SK-N-SH (cell line): ENCODE measurements around the gene PRX. TPM values are rescaled to one million over a fixed set of nuclear protein-coding genes. Genes with fewer than 3 reads are reported as not detected.

ENCODE experiments used
- CTCF ChIA-PET: fragments of 300-600, 350-600 bp; formaldehyde crosslinking; extraction: SDS; loops from one replicate; lab custom pipeline; 2021; lab: Yijun Ruan, JAX
- POLR2A ChIA-PET: fragments of 350-600 bp; sonication (Branson Sonifier 250); formaldehyde crosslinking; extraction: SDS; loops from one replicate; lab custom pipeline; 2020; ENCODE audit warnings: antibody characterized with exemption, inconsistent platforms; lab: Yijun Ruan, JAX
- DNase-seq: peaks from one replicate; pipeline ENCODE4 v3.0.0; 2012
- H2AFZ ChIP-seq: fragments of 200-600 bp; sonication (generic); 2 replicates; pipeline ENCODE4 v1.8.1; 2016; ENCODE audit warnings: antibody characterized with exemption, mild to moderate bottlenecking, low read depth
- H3F3A ChIP-seq: fragments of 200-600 bp; sonication (generic); replicated peaks from 2 replicates; pipeline ENCODE3; 2016; ENCODE audit warnings: antibody characterized with exemption, mild to moderate bottlenecking; ENCODE audit not compliant: insufficient read depth
- H3K27ac ChIP-seq, 2 experiments: fragments of 200-500 bp in 1 of 2; fragments of 200-600 bp in 1 of 2; sonication (Bioruptor generic) in 1 of 2; sonication (generic), shearing (Covaris generic) in 1 of 2; 2 replicates each; pipeline versions ENCODE4 v1.5.1 to v1.6.1; 2014 to 2016; ENCODE audit warnings: low read depth in 2 of 2, inconsistent platforms in 1 of 2, low read length in 1 of 2, mild to moderate bottlenecking in 1 of 2, mixed read lengths in 1 of 2
- H3K27me3 ChIP-seq: fragments of 200-600 bp; sonication (generic), shearing (Covaris generic); 2 replicates; pipeline ENCODE4 v1.6.1; 2016; ENCODE audit warnings: mixed run types; ENCODE audit not compliant: insufficient read depth
- H3K36me3 ChIP-seq, 2 experiments: fragments of 200-500 bp in 1 of 2; fragments of 200-600 bp in 1 of 2; sonication (Bioruptor generic) in 1 of 2; sonication (generic) in 1 of 2; replicated peaks in 1 of 2; 2 replicates each; pipeline versions ENCODE3 to v1.5.1; 2014 to 2016; ENCODE audit warnings: low read length in 1 of 2, mild to moderate bottlenecking in 1 of 2; ENCODE audit not compliant: insufficient read depth in 2 of 2, control insufficient read depth in 1 of 2
- H3K4me1 ChIP-seq, 2 experiments: fragments of 200-500 bp in 1 of 2; fragments of 200-600 bp in 1 of 2; sonication (Bioruptor generic) in 1 of 2; sonication (generic), shearing (Covaris generic) in 1 of 2; 2 replicates each; pipeline versions ENCODE4 v1.5.1 to v1.6.1; 2014 to 2016; ENCODE audit warnings: low read depth in 1 of 2, low read length in 1 of 2, mixed run types in 1 of 2; ENCODE audit not compliant: insufficient read depth in 2 of 2, control insufficient read depth in 1 of 2
- H3K4me2 ChIP-seq: fragments of 200-600 bp; sonication (generic), shearing (Covaris generic); 2 replicates; pipeline ENCODE4 v1.6.1; 2017; ENCODE audit warnings: mixed run types
- H3K4me3 ChIP-seq, 2 experiments: fragments of 200-500 bp in 1 of 2; fragments of 200-600 bp in 1 of 2; sonication (Bioruptor generic) in 1 of 2; sonication (generic), shearing (Covaris generic) in 1 of 2; 2 replicates each; pipeline versions ENCODE4 v1.5.1 to v1.8.1; 2014 to 2016; ENCODE audit warnings: low read depth in 2 of 2, inconsistent platforms in 1 of 2, low read length in 1 of 2, mild to moderate bottlenecking in 1 of 2, mixed read lengths in 1 of 2, moderate library complexity in 1 of 2
- H3K79me2 ChIP-seq: fragments of 200-600 bp; sonication (generic); 2 replicates; pipeline ENCODE4 v1.8.1; 2017; ENCODE audit warnings: mild to moderate bottlenecking; ENCODE audit not compliant: insufficient read depth
- H3K9ac ChIP-seq: fragments of 200-600 bp; sonication (generic); 2 replicates; pipeline ENCODE4 v1.6.1; 2017; ENCODE audit warnings: mixed run types
- H3K9me2 ChIP-seq: fragments of 200-600 bp; sonication (generic); 2 replicates; pipeline ENCODE4 v1.6.1; 2017; ENCODE audit warnings: mixed run types
- H3K9me3 ChIP-seq: fragments of 200-600 bp; sonication (generic); 2 replicates; pipeline ENCODE4 v1.6.1; 2017; ENCODE audit warnings: mixed run types, mild to moderate bottlenecking, moderate library complexity
- H4K20me1 ChIP-seq: fragments of 200-600 bp; sonication (generic); 2 replicates; pipeline ENCODE4 v1.6.1; 2017; ENCODE audit warnings: mild to moderate bottlenecking, mixed run types; ENCODE audit not compliant: insufficient read depth
- CHD2 ChIP-seq: fragments of 150-350 bp; IDR thresholded peaks from 2 replicates; pipeline ENCODE4 v1.6.1; 2018; ENCODE audit warnings: low read length; ENCODE audit not compliant: partially characterized antibody
- CTCF ChIP-seq: fragments of 200-600 bp; sonication (generic); IDR thresholded peaks from 2 replicates; pipeline ENCODE4 v1.6.1; 2017; ENCODE audit warnings: antibody characterized with exemption, mild to moderate bottlenecking, moderate library complexity
- ELF1 ChIP-seq: IDR thresholded peaks from 2 replicates; pipeline ENCODE4 v1.4.0; 2012
- FOXJ3 ChIP-seq: sonication (generic); formaldehyde crosslinking; IDR thresholded peaks from 2 replicates; pipeline ENCODE4 v1.5.1; 2020; ENCODE audit warnings: mild to moderate bottlenecking, missing genetic modification reagents
- GABPA ChIP-seq: IDR thresholded peaks from 2 replicates; pipeline ENCODE4 v1.4.0; 2012; ENCODE audit warnings: low read depth, mild to moderate bottlenecking
- IRF3 ChIP-seq: fragments of 150-350 bp; IDR thresholded peaks from 2 replicates; pipeline ENCODE4 v1.6.1; 2016; ENCODE audit warnings: mild to moderate bottlenecking, low read depth, low read length
- JUND ChIP-seq: IDR thresholded peaks from 2 replicates; pipeline ENCODE4 v1.4.0; 2012
- MEF2A ChIP-seq: IDR thresholded peaks from 2 replicates; pipeline ENCODE4 v1.4.0; 2012; ENCODE audit warnings: low read depth, borderline replicate concordance
- MXI1 ChIP-seq: IDR thresholded peaks from 2 replicates; pipeline ENCODE4 v1.6.1; 2012; ENCODE audit warnings: mild to moderate bottlenecking, low read depth, low read length, improper control_type of control experiment
- NFIC ChIP-seq: IDR thresholded peaks from 2 replicates; pipeline ENCODE4 v1.4.0; 2012; ENCODE audit warnings: borderline replicate concordance
- PBX3 ChIP-seq: IDR thresholded peaks from 2 replicates; pipeline ENCODE4; 2012
- RAD21 ChIP-seq: IDR thresholded peaks from 2 replicates; pipeline ENCODE4 v1.6.1; 2012; ENCODE audit warnings: mild to moderate bottlenecking, low read length
- RCOR1 ChIP-seq: fragments of 150-350 bp; IDR thresholded peaks from 2 replicates; pipeline ENCODE4 v1.6.1; 2017; ENCODE audit warnings: antibody characterized with exemption, low read length
- RXRA ChIP-seq: IDR thresholded peaks from 2 replicates; pipeline ENCODE4 v1.4.0; 2012; ENCODE audit warnings: low read depth, mild to moderate bottlenecking, borderline replicate concordance
- SMC3 ChIP-seq: IDR thresholded peaks from 2 replicates; pipeline ENCODE4 v1.6.1; 2012; ENCODE audit warnings: low read depth, low read length, improper control_type of control experiment
- TAF1 ChIP-seq: IDR thresholded peaks from 2 replicates; pipeline ENCODE4 v1.6.1; 2012; ENCODE audit warnings: low read depth, mild to moderate bottlenecking, low read length, moderate library complexity, borderline replicate concordance
- TCF12 ChIP-seq: IDR thresholded peaks from 2 replicates; pipeline ENCODE4 v1.4.0; 2012
- TEAD4 ChIP-seq: IDR thresholded peaks from 2 replicates; pipeline ENCODE4 v1.4.0; 2012; ENCODE audit warnings: mild to moderate bottlenecking, borderline replicate concordance; ENCODE audit not compliant: insufficient read depth
- USF2 ChIP-seq: fragments of 150-350 bp; IDR thresholded peaks from 2 replicates; pipeline ENCODE4 v1.6.1; 2017; ENCODE audit warnings: antibody characterized with exemption, low read length, low read depth, borderline replicate concordance
- YY1 ChIP-seq: IDR thresholded peaks from 2 replicates; pipeline ENCODE4 v1.4.0; 2012; ENCODE audit warnings: low read depth, mild to moderate bottlenecking
- WGBS: methylation state at CpG from one replicate; pipeline ENCODE4 v1.1.6; 2017; ENCODE audit warnings: low lambda C conversion rate; 5-methylcytosine and 5-hydroxymethylcytosine counted together
- polyA plus RNA-seq, 3 experiments: library from polyadenylated mRNA; depleted of rRNA; stranded (reverse); fragments of >200 nt; gene quantifications; 2 replicates each; pipeline ENCODE4 v1.2.3, GENCODE V29; 2012

Gene PRX
- polyA plus RNA-seq, 1 of the 3 experiments (the other 2 are of a cell fraction): 2.2 TPM

- no peaks in the 10 kb centered on the region for H4K20me1 ChIP-seq
- H3K4me3 ChIP-seq: no peak overlapping the region
- no peaks in the 10 kb centered on the region for H3K9me2 ChIP-seq
- TF ChIP-seq TCF12 (no peak), CHD2 (no peak), USF2 (no peak), GABPA (no peak), RCOR1 (no peak), FOXJ3 (CRISPR knock-in tag) (no peak), ELF1 (no peak), RAD21 (no peak), MEF2A (no peak), PBX3 (no peak)
- no peak overlapping the region for H3K4me2 ChIP-seq
- H3K9ac ChIP-seq: no peak overlapping the region
- no peaks in the 10 kb centered on the region for H3K36me3 ChIP-seq
- peak overlapping the region; percentile 46; the same call in 1 of the 2 replicates for H2AFZ ChIP-seq
- 63% methylated on average over 10 of the region's 16 CpGs for WGBS
- CTCF ChIA-PET: interaction anchor here (1.3 to 3.3 kb wide), 4 partner anchors 9 to 106 kb away, joined by 3 to 15 read pairs (median 4); no protein-coding TSS in a partner anchor
- H3F3A ChIP-seq: peaks cover 6% of the 10 kb centered on the region
- peak; percentile 12 for DNase-seq
- no peaks in the 10 kb centered on the region; a peak in 1 of 4 replicates for H3K4me1 ChIP-seq
- H3K27ac ChIP-seq: no peak overlapping the region
- no peaks in the 10 kb centered on the region for H3K9me3 ChIP-seq
- no peaks in the 10 kb centered on the region for H3K79me2 ChIP-seq
- no peaks in the 10 kb centered on the region for H3K27me3 ChIP-seq
- POLR2A ChIA-PET: interaction anchor here (1.4 kb wide), 1 partner anchor 10 kb away, joined by 4 read pairs; no protein-coding TSS in a partner anchor
These were observed 1.9 kb downstream of the PRX start for GRCh38 chr19:40411125-40411842.

- H4K20me1 ChIP-seq: no peaks in the 10 kb centered on the region
- ChIA-PET CTCF (interaction anchor here (3.3 kb wide), 1 partner anchor 12 kb away, joined by 15 read pairs; no protein-coding TSS in a partner anchor), POLR2A (no interaction called here)
- H3K27me3 ChIP-seq: no peaks in the 10 kb centered on the region
- no peak overlapping the region for H3K4me3 ChIP-seq
- no peak overlapping the region for H3K27ac ChIP-seq
- no peak overlapping the region for H3K4me2 ChIP-seq
- H3K9me2 ChIP-seq: no peaks in the 10 kb centered on the region
- no peak overlapping the region for H3K9ac ChIP-seq
- H3F3A ChIP-seq: peaks cover 3% of the 10 kb centered on the region
- no peaks in the 10 kb centered on the region; a peak in 1 of 4 replicates for H3K4me1 ChIP-seq
- DNase-seq: no peak
- no peak overlapping the region for H2AFZ ChIP-seq
- no peaks in the 10 kb centered on the region for H3K36me3 ChIP-seq
- no peaks in the 10 kb centered on the region for H3K79me2 ChIP-seq
- no peaks in the 10 kb centered on the region for H3K9me3 ChIP-seq
- 87% methylated on average over 6 of the region's 9 CpGs for WGBS
- TF ChIP-seq USF2 (no peak), YY1 (no peak), MEF2A (no peak), TAF1 (no peak), MXI1 (no peak), GABPA (no peak), FOXJ3 (CRISPR knock-in tag) (no peak), SMC3 (no peak), IRF3 (no peak), PBX3 (no peak), NFIC (no peak), TEAD4 (no peak), RXRA (no peak), JUND (no peak), ELF1 (no peak), CTCF (no peak)
These were observed 3.2 kb downstream of the PRX start for GRCh38 chr19:40410030-40410389.
